CD4-positive, alpha-beta T cell treated with Interleukin-1 beta for 1 hour (primary cell): ENCODE results near the gene NIM1K.
"Not testable (repeated sequence)": the region's sequence is repeated elsewhere in the genome, so short reads cannot be mapped to it uniquely, and the experiment has no call there.

Source experiments
- DNase-seq, 2 donors: peaks; one replicate each; pipeline ENCODE4 v3.0.0-alpha.2; 2020 to 2022

The NIM1K gene

DNA sequence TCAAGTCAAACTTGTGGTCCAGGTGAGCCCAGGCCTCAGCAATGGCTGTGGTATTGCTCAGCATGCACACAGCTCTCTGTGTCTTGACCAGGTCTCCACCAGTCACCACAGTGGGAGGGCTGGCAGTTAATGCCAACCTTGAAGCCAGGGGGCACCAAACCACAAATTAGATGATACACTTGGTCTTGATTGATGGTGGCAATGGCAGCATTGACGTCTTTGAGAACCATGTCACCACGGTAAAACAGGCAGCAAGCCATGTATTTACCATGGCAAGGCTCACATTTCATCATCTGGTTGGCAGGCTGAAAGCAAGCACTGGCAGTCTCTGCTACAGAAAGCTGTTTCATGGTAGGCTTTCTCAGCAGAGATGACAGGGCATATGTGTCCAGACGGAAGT lies 40.0 kb downstream of the NIM1K start:
- DNase-seq, result no peak

GRCh38 chr5:43232943-43233833 lies 41.2 kb downstream of the NIM1K start:
- DNase-seq, result no peak

DNA sequence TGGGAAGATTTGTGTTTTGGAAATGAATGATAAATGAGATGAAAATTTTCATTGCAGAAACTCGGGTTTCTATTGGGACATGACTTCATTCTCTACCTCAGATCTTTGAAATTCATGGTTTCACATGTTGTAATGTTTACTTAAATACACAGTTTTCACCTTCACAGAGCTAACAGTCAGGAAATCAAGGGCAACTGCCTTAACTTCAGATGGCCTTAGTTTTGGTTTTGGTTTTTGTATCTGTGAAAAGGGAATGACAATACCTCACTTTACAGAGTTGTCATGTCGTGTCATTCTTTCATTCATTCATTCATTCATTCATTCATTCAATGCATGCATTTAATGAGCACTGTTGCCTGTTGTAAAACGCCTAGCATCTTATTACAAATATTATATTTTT lies 41.9 kb downstream of the NIM1K start:
- DNase-seq, result no peak

- DNase-seq, result no peak
Observed at GRCh38 chr5:43236653-43237355, 44.8 kb downstream of the NIM1K start.

DNA sequence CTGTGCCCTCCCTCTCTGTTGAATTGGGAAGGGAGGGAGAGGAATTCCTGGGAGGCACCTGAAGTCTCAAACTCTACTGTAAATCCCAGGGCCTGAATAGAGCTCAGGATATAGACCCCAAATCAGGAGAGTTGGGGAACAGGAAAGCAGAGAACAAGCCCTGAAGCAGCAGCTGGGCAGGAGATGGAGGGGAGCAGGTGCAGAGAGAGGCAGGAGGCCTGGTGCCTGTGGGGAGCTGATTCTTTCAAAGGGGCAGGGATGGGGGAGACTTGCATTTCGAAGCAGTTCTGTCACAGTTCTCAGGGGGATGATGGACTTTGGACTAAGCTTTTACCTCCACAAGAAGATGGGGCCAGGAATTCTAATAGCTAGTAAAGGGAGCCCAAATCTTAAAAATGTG lies 50.2 kb downstream of the NIM1K start:
- DNase-seq, result no peak

- no peak for DNase-seq
Observed at GRCh38 chr5:43243270-43243669, 51.2 kb downstream of the NIM1K start.

GRCh38 chr5:43244823-43245565 lies 53.0 kb downstream of the NIM1K start:
- no peak for DNase-seq

- DNase-seq, result no peak
Observed at GRCh38 chr5:43245724-43246385, 53.8 kb downstream of the NIM1K start.

GRCh38 chr5:43251754-43252153 lies 59.7 kb downstream of the NIM1K start:
- DNase-seq, result no peak

DNA sequence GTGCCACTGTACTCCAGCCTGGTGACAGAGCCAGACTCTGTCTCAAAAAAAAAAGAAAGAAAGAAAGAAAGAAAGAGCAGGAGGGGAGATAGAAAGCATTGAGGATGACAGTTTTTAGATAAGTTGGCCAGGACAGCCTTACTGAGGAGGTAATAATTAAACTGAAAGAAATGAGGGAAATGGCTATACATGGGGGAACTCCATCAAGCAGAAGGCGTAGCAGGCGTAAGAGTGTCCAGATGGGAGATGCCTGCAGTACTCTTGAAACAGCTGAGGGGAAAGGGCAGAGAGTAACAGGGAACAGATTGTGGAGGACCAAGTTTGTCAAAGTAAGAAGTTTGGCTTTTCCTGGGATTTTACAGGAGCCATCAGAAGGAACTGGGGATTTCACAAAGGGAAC lies 63.7 kb downstream of the NIM1K start:
- no peak for DNase-seq

DNA sequence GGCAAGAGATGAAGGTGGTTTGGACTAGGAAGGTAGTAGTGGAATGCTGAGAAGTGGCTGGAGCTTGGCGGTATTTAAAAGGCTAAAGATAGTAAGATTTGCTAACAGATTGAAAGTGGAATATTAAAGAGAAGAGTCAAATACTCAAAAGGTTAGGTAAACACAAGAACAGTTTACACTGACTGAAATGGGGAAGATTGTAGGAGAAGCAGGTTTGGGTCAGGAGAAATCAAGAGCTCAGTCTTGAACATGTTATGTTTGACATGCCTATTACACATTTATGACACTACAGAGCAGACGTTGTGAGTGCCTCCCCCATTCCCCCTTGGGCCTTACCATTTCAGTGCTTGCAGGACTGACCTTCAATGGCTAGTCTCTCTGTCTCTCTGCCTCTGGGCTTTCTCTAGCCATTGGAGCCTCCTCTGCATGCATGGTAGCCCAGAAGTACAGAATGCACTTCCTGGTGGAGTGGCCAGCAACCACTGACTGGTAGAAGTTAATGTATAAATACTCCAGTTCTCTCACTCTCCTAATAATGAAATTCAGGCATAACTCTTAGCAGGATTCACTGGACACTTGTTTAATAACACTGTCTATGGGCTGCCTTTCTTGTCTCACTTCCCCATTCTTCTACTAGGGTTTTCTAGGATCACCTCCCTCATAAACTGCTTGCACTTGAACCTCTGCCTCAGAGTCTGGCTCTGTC lies 64.4 kb downstream of the NIM1K start:
- DNase-seq, result no peak

DNA sequence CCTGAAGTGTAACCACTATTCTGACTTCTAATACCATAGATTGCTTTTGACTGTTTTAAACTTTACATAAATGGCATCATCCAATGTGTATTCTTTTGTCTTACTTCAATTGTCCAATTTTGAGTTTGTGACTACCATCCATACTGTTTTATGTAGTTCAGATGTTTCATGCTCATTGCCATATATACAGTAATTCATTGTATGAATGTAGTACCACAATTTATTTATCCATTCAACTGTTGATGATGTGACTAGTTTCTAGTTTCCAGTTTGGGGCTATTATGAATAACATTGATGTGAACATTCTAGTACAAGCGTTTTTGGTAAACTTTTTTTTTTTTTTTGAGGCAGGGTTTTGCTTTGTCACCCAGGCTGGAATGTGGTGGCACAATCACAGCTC lies 66.1 kb downstream of the NIM1K start:
- no peak for DNase-seq

DNA sequence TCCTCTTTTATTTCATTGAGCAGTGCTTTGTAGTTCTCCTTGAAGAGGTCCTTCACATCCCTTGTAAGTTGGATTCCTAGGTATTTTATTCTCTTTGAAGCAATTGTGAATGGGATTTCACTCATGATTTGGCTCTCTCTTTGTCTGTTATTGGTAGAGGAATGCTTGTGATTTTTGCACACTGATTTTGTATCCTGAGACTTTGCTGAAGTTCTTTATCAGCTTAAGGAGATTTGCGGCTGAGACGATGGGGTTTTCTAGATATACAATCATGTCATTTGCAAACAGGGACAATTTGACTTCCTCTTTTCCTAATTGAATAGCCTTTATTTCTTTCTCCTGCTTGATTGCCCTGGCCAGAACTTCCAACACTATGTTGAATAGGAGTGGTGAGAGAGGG lies 70.2 kb downstream of the NIM1K start:
- not testable (repeated sequence) for DNase-seq

- no peak for DNase-seq
Observed at GRCh38 chr5:43268188-43268820, 76.3 kb downstream of the NIM1K start.

- no peak for DNase-seq
Observed at GRCh38 chr5:43270645-43271044, 78.6 kb downstream of the NIM1K start.

DNA sequence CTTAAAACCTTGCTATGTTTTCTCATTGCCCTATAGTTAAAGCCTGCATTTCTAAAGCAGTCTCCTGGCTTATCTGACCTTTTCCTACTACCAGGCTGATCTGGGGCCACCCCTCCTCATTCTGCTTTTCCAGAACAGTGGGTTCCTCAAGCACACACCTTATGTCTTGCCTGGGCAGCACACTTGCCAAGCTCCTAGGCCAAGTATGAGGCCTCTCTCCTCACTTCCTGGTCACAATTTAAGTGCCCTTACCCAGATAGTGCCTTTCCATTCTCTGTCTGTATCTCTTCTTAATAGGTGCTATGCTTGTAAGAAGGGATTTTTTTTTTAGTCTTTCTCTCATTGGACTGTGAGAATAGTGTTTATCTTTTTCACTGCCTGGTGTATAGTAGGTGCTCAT lies 81.5 kb downstream of the NIM1K start:
- no peak for DNase-seq

DNA sequence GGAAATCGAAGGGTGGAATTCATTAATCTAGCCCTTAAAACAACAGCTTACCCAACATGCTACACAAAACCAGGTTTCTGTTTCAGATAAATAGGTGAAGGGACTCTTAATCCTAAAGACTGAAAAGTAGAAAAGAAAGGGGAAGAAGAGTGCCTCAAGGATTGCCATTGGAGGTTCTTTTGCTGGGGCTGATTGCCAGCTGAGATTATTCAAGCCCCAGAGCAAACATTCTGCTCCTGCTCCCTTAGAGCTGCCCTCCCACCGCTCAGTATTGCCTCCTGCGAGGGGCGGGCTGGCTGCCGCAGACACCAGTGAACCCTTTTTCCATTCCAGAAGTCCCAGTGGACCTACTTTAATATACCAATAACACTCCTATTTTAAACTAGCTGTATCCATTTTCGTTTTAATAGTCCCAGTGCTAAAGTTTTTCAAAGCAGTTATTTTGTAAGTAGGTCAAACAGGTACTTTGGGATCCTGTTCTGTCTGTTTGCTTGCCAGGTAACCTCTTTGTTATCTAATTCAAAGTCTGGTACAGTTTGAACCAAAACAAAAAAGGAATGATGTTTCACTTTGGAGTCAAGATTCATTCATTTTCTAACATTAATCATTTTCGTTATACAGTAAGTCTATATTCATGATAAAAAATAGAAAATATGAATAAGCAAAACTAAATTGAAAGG lies 82.5 kb downstream of the NIM1K start:
- DNase-seq, result no peak

GRCh38 chr5:43275391-43275790 lies 83.4 kb downstream of the NIM1K start:
- no peak for DNase-seq

DNA sequence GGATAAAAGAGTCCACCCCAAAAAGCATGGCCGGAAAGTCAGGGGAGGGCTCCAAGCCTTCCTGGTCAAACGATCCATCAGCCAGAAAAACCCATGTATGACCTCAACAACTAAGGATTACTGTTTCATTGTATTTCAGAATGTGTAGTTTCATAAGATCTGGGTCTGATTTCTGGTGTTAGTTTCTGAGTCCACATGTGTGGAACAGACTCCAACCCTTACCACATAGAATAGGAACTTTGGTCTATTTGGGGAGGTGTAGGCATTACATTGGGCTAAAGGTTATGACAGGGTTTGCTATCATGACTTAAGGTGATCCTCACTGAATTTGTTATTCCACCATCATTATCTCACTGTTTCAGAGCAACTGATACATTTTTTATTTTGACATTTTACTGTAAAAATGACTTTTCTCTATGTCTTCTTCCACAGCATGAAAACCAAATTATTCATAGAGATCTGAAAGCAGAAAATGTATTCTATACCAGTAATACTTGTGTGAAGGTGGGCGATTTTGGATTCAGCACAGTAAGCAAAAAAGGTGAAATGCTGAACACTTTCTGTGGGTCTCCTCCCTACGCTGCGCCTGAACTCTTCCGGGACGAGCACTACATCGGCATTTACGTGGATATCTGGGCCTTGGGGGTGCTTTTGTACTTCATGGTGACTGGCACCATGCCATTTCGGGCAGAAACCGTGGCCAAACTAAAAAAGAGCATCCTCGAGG lies 87.7 kb downstream of the NIM1K start:
- no peak for DNase-seq

DNA sequence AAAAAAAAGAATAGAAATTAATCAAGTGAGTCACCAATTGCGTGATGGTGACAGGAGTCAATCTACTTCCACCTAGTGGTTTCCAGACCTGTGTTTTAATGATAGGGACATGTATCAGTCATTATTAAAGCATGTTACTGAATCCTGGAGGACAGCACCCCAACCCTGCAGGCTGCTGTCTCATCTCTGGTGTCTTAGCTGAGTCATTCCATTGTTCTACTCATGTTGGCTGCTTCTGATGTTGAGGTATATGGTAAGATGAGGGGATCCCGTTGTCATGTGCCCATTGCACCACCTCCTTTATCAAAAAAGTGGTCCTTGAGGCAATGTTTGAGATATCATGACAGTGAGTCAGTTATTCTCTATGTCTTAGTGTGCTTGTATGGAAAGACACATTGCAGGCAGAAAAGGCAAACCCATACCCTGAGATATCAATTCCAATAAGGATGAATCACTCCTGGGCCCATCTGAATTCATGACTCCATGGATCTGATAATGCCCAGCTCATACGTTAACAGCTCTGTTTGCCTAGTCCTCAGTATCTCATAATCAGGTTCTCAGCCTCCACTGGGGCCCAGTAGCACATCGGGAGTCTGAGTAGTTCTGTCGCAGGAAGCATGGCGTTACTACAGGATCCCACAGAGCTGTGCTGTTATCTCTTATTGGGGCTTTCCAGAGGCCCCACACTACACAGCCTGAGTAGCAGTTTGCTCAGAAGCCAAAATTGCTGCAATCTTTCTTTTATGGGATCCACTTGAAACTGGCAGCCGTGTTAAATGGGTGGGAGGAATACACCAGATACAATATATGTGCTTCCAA lies 90.0 kb downstream of the NIM1K start:
- DNase-seq, result no peak
